NCI-H345 treated with DMSO at 0.1 percent for 48 hours (cell line): ENCODE data around the gene PRDM10.
"Not testable (repeated sequence)": the region's sequence is repeated elsewhere in the genome, so short reads cannot be mapped to it uniquely, and the experiment has no call there.

ENCODE experiments used
- DNase-seq: peaks from one replicate; lab custom pipeline; 2025; ENCODE audit not compliant: unreplicated experiment; lab: John Stamatoyannopoulos, UW

The PRDM10 gene

DNA sequence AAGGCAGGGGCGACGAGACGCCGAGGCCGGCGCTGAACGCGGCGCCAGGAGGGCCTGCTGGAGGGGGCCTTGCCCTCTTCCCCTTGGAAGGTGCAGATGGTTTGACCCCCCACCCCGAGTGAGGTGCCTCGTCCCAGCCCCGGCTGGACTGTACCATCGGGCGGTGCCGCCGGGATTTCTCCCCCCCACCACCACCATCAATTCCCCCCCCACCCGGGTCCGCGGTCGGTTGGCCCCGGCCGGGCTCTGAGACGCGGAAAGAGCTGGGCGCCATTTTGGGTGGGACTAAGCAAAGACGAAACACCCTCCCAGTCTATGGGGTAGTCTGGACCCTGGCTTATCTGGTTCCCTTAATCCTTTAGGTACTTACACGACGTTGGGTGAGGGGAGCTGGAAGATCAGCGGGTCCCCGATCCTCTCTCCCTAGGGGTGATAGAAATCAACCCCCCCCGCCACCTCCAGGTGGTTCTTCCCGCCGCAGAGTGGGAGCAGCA lies at the start of gene PRDM10:
PRDM10 (minus strand) TSS at position 484 of the 494 bp plus-strand sequence. CDS start 41,871 bp downstream, outside the sequence.
- peak; percentile 97 for DNase-seq

GRCh38 chr11:130051082-130051481 lies 48.4 kb upstream of the PRDM10 start:
- DNase-seq, result no peak

DNA sequence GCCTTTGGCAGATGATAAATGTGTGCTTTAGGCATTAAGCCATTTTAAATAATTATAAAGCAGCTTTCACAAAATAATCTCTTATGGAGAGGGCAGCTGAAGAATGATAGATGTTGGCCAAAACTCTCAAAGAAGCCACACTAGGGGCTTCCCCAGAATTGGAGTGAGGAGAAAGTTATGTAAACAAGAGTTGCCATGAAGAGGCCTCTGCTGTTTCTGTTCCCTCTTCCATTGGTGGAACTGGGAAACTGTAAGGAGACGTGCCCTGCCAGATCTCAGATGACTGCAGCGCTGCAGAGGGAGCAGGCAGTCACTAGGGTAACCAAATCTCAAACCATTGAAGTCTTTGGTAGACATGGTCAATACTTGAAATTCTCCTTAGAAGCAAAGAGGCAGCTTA lies 47.6 kb upstream of the PRDM10 start:
- no peak for DNase-seq

- no peak for DNase-seq
These were observed 46.7 kb upstream of the PRDM10 start for GRCh38 chr11:130049328-130049771.

- DNase-seq, result no peak
These were observed 44.5 kb upstream of the PRDM10 start for GRCh38 chr11:130047141-130047540.

- no peak for DNase-seq
These were observed 40.9 kb upstream of the PRDM10 start for GRCh38 chr11:130043575-130043974.

- DNase-seq, result no peak
These were observed 39.5 kb upstream of the PRDM10 start for GRCh38 chr11:130042093-130042591.

DNA sequence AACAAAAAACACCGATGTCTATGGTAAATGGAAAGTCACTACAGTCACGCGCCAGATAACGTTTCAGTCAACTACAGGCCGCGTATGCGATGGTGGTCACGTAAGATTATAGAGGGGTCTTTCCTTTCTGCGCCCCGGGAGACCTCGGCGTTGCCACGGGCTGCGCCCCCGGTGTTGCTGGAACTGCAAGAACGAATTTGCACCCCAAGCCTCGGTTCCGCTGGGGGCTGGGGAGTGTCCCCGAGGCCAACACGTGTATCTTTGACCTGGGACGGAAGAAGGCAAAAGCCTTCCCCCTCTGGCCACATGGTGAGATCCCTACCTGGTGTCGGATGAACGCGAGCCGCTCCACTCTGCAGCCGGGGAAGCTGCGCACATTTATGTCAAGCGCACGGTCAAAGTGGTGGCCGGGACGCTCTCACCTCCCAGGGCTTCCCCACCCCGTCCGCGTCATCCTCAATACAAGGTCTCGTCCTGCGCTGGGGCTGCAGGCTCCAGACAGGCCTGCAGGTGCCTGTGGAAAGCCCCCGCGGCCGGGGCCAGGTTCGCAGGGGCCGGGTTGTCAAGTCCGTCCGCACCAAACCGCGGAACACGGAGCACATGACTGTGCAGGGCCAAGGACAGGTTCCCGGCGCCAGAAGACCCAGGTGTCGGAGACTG lies 37.8 kb upstream of the PRDM10 start:
- DNase-seq, result no peak

GRCh38 chr11:130037881-130038585 lies 35.4 kb upstream of the PRDM10 start:
- no peak for DNase-seq

GRCh38 chr11:130037058-130037457 lies 34.4 kb upstream of the PRDM10 start:
- no peak for DNase-seq

DNA sequence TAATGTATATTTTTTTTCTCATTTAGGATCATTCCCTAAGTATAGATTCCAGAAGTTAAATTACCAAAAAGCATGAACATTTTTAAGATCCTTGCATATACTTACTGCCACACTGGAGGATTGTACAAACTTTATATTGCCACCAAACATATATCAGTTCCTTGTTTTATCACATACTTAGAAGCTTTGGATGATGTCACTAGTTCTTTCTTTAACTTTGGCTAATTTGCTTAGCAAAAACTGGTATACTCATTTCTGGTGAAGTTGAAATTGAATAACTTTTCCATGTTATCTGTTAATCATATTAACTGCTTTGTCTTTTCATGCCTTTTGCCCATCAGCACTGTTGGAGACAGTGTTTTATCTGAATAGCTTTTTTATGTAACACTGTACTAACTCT lies 31.6 kb upstream of the PRDM10 start:
- DNase-seq, result no peak

- DNase-seq, result no peak
These were observed 30.3 kb upstream of the PRDM10 start for GRCh38 chr11:130032931-130033330.

- no peak for DNase-seq
These were observed 29.3 kb upstream of the PRDM10 start for GRCh38 chr11:130031945-130032344.

- no peak for DNase-seq
These were observed 28.4 kb upstream of the PRDM10 start for GRCh38 chr11:130031056-130031455.

- no peak for DNase-seq
These were observed 26.5 kb upstream of the PRDM10 start for GRCh38 chr11:130029137-130029536.

- no peak for DNase-seq
These were observed 22.7 kb upstream of the PRDM10 start for GRCh38 chr11:130025371-130025770.

GRCh38 chr11:130024361-130024760 lies 21.7 kb upstream of the PRDM10 start:
- no peak for DNase-seq

DNA sequence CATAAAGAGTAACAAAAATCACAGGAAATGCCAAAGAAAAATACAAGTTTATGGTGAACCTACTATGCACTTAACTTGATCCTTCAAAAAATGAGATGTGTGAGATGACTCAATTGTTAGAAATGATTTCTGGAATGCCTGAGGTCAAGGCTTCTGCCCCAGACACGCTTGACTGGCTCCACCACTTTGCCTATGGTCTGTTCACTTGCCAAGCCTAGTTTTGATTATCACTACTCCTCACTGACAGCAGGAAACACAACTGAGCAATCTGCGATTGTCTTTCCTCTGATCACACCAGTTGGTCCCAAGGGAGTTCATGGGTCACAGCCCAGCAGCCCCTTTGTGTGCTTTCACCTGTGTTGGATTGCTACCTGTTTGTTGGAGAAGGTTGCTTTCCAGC lies 20.6 kb upstream of the PRDM10 start:
- DNase-seq, result no peak

DNA sequence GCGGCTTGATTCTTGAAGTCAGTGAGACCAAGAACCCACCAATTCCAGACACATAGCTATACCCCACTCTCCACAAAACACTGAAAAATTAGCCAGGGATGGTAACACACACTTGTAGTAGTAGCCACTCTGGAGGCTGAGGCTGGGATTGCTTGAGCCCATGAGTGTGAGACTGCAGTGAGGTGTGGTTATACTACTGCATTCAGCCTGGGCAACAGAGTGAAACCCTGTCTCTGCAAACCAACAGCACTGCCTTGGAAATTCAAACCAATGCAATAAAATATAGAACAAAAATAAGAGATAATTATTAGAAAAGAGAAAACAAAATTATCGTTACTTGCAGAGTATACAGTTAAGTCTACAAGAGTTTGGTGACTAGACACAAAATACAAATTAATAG lies 20.2 kb upstream of the PRDM10 start:
- DNase-seq, result no peak

- not testable (repeated sequence) for DNase-seq
These were observed 19.0 kb upstream of the PRDM10 start for GRCh38 chr11:130021606-130022005.

DNA sequence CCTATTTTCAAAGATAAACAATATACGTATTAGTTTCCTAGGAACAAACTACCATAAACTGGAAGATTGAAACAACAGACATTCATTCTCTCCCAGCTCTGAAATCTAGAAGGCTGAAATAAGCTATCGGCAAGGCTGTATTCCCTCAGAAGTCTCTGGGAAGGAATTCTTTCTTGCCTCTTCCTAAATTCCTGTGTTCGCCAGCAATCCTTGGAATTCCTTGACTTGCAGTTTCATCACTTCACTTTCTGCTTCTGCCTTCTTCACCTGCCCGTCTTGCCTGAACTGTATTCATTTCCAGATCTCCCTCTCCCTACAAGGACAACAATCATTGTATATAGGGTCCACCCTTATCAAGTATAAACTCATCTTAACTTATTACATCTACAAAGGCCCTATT lies 17.7 kb upstream of the PRDM10 start:
- no peak for DNase-seq

DNA sequence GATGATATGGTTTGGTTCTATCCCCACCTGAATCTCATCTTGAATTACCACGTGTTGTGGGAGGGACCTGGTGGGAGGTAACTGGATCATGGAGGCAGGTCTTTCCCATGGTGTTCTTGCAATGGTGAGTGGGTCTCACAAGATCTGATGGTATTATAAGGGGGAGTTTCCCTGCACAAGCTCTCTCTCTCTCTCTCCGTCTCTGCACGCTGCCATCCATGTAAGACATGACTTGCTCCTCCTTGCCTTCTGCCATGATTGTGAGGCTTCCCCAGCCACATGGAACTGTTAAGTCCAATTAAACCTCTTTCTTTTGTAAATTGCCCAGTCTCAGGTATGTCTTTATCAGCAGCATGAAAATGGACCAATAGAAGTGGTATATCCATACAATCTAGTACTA lies 13.2 kb upstream of the PRDM10 start:
- not testable (repeated sequence) for DNase-seq
